ENCODE results near the gene R3HDM2. TPM values are rescaled to one million over a fixed set of nuclear protein-coding genes. Genes with fewer than 3 reads are reported as not detected.

The R3HDM2 gene
- total RNA-seq, 4 donors from 2014 or later, result 43.4 to 97.6 (median 65.1) TPM

DNA sequence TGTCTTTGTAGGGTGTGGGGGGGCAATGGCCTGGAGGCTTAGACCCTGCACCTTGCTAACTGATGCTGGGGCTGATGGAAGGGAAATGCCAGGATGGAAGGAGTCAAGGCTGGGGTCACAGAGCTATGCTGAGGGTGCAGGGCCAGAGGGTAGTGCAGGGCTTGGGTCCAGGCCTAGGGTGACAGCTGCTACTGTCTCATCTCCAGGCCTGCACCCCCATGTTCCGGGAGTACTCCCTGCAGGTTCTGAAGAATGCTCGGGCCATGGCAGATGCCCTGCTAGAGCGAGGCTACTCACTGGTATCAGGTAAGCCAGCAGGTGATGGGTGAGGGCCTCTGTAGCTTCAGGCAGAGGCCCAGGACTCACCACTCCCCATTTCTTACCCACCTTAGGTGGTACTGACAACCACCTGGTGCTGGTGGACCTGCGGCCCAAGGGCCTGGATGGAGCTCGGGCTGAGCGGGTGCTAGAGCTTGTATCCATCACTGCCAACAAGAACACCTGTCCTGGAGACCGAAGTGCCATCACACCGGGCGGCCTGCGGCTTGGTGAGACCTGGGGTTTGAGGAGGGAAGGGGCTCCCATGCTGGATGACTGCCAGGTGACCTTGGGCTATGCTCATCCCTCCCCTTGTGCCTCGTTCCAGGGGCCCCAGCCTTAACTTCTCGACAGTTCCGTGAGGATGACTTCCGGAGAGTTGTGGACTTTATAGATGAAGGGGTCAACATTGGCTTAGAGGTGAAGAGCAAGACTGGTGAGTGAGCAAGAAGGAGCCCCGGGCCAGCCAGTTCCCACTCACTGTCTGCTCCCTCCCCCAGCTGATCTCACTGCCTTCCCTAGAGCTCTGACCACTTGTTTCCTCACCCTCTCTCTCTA, 197.2 kb downstream of the R3HDM2 start:
- peaks cover 18% of the 10 kb centered on the region for H3K27me3 ChIP-seq
- no peaks in the 10 kb centered on the region for H3K9me3 ChIP-seq
- H3K4me1 ChIP-seq, result peaks cover 73% of the 10 kb centered on the region
- no peak for DNase-seq (ENCODE audit: low spot score in 2 of 2)
- no peak overlapping the region for H3K4me3 ChIP-seq
- H3K27ac ChIP-seq, result no peak overlapping the region
- H3K36me3 ChIP-seq, result peaks cover 36% of the 10 kb centered on the region
- 73% methylated on average over 5 of the region's 15 CpGs for WGBS
- no peak for TF ChIP-seq EP300 (IDR thresholded peaks at IDR 0.05)
- TF ChIP-seq POLR2A (IDR thresholded peaks at IDR 0.05), result no peak
- TF ChIP-seq, protein P1, sequence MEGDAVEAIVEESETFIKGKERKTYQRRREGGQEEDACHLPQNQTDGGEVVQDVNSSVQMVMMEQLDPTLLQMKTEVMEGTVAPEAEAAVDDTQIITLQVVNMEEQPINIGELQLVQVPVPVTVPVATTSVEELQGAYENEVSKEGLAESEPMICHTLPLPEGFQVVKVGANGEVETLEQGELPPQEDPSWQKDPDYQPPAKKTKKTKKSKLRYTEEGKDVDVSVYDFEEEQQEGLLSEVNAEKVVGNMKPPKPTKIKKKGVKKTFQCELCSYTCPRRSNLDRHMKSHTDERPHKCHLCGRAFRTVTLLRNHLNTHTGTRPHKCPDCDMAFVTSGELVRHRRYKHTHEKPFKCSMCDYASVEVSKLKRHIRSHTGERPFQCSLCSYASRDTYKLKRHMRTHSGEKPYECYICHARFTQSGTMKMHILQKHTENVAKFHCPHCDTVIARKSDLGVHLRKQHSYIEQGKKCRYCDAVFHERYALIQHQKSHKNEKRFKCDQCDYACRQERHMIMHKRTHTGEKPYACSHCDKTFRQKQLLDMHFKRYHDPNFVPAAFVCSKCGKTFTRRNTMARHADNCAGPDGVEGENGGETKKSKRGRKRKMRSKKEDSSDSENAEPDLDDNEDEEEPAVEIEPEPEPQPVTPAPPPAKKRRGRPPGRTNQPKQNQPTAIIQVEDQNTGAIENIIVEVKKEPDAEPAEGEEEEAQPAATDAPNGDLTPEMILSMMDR (IDR thresholded peaks at IDR 0.05), result no peak
- no peak for TF ChIP-seq POLR2AphosphoS5 (IDR thresholded peaks at IDR 0.05)

DNA sequence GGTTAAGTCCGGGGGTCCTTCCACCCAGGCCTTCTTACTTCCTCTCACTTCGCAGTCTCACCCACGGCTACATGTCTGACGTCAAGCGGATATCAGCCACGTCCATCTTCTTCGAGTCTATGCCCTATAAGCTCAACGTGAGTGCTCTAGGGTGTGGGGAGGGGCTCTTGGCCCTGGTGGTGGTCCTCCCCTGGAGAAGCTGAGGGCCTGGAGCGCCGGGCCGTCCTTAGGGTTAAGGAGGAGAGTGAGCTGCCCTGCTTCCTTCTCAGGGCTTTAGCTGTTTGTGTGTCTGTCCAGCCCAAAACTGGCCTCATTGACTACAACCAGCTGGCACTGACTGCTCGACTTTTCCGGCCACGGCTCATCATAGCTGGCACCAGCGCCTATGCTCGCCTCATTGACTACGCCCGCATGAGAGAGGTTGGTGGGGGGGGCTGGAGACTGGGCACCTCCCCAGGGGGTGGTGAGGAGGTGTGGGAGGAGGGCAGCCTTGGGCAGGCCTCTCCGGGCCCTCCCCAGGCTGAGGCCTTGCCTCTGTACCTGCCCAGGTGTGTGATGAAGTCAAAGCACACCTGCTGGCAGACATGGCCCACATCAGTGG, 198.6 kb downstream of the R3HDM2 start:
- Histone ChIP-seq H3K9me3 (no peaks in the 10 kb centered on the region), H3K4me3 (no peak overlapping the region), H3K4me1 (peaks cover 59% of the 10 kb centered on the region), H3K36me3 (peaks cover 36% of the 10 kb centered on the region), H3K27ac (no peak overlapping the region), H3K27me3 (peaks cover 8% of the 10 kb centered on the region)
- TF ChIP-seq POLR2AphosphoS5 (IDR thresholded peaks at IDR 0.05), result no peak
- TF ChIP-seq EP300 (IDR thresholded peaks at IDR 0.05), result no peak
- TF ChIP-seq POLR2A (IDR thresholded peaks at IDR 0.05), result no peak
- TF ChIP-seq, protein P1 (IDR thresholded peaks at IDR 0.05), result no peak
- WGBS, result 78% methylated on average over 16 of the region's 19 CpGs
- DNase-seq (ENCODE audit: low spot score in 2 of 2), result no peak

DNA sequence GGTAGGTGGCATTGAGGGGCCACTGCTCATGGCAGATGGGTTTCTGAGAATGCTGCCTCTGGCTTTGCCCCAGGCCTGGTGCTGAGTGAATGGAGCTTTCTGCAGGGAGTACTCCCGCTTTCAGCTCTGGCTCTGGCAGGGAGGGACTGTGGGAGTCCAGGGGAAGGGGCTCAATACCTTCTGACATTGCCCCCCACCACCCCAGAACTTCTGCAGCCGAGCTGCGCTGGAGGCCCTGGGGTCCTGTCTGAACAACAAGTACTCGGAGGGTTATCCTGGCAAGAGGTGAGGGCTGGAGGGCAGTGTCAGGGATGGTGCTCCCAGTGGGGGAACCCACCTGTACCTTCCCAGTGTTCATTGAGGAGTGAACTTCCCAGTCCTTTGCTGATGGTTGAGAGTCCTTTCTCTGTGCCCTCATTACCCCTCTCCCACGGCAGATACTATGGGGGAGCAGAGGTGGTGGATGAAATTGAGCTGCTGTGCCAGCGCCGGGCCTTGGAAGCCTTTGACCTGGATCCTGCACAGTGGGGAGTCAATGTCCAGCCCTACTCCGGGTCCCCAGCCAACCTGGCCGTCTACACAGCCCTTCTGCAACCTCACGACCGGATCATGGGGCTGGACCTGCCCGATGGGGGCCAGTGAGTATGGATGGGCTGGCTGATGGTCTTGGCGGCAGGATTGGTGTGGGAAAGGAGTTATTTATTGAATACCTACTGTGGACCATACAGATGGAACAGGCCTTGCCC, 199.4 kb downstream of the R3HDM2 start:
- peaks cover 13% of the 10 kb centered on the region for H3K27me3 ChIP-seq
- no peak for DNase-seq (ENCODE audit: low spot score in 2 of 2)
- no peak overlapping the region for H3K27ac ChIP-seq
- H3K9me3 ChIP-seq, result no peaks in the 10 kb centered on the region
- H3K4me1 ChIP-seq, result peaks cover 57% of the 10 kb centered on the region
- no peak overlapping the region for H3K4me3 ChIP-seq
- peaks cover 36% of the 10 kb centered on the region for H3K36me3 ChIP-seq
- TF ChIP-seq POLR2AphosphoS5 (IDR thresholded peaks at IDR 0.05) (no peak), POLR2A (IDR thresholded peaks at IDR 0.05) (no peak), EP300 (IDR thresholded peaks at IDR 0.05) (no peak)
- TF ChIP-seq, protein P1 (IDR thresholded peaks at IDR 0.05), result no peak
- 87% methylated on average over 7 of the region's 13 CpGs for WGBS

DNA sequence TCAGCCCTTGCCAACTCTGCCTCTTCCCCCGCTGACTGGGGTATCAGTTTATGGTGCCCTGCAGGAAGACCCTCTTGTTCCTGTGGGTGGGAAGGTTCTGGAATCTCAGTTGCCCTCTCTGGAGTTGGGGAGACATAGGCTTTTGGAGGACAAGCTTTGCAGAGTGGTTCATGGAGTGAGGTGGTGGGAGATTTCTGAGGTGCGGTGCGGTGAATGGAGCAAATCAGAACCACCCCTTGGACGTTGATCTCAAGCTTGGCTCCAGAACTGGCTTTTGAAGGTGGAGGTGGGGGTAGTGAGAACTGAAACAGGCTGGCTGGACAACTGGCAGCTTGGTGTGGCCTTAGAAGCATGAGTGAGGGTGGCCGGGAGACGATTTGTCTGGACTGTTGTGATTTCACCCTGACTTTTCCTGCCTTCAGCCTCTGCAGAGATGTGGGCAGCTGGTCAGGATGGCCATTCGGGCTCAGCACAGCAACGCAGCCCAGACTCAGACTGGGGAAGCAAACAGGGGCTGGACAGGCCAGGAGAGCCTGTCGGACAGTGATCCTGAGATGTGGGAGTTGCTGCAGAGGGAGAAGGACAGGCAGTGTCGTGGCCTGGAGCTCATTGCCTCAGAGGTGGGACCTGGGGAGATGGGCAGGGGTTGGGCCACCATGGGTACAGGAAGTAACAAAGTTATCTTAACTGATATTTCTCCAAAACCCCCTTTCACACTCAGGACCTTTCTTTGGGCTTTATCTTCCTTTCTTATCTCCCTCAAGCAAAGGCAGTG, 200.3 kb downstream of the R3HDM2 start:
- Histone ChIP-seq H3K9me3 (no peaks in the 10 kb centered on the region), H3K4me1 (peaks cover 48% of the 10 kb centered on the region), H3K27me3 (peaks cover 17% of the 10 kb centered on the region), H3K4me3 (peak overlapping the region; percentile 71), H3K36me3 (peaks cover 36% of the 10 kb centered on the region), H3K27ac (peak overlapping the region; percentile 82)
- WGBS, result 49% methylated on average over 10 of the region's 10 CpGs
- TF ChIP-seq, protein P1 (IDR thresholded peaks at IDR 0.05), result no peak
- TF ChIP-seq POLR2AphosphoS5 (IDR thresholded peaks at IDR 0.05) (no peak), EP300 (IDR thresholded peaks at IDR 0.05) (no peak), POLR2A (IDR thresholded peaks at IDR 0.05) (no peak)
- DNase-seq (ENCODE audit: low spot score in 2 of 2), result no peak

All from suprapubic skin (tissue), 4 donors.